ENCODE results near the gene MYL5.

GRCh38 chr4:634599-634985 lies 39.8 kb upstream of the MYL5 start:
- TF ChIP-seq POLR2A (IDR thresholded peaks at IDR 0.05) (no peak), CTCF (IDR thresholded peaks at IDR 0.05) (no peak)

All from tibial nerve (tissue), 3 donors.